ENCODE measurements around the gene PHTF2.
"Not testable (repeated sequence)": the region's sequence is repeated elsewhere in the genome, so short reads cannot be mapped to it uniquely, and the experiment has no call there.

Gene PHTF2

GRCh38 chr7:77770316-77770715 is 28.3 kb upstream of the PHTF2 start:
- peaks cover 35% of the 10 kb centered on the region for H3K36me3 ChIP-seq (ENCODE audit: control insufficient read depth, insufficient read depth, low read length)
- H3K27me3 ChIP-seq (replicated peaks; ENCODE audit: control insufficient read depth, insufficient read depth, low read length, poor library complexity, severe bottlenecking) = no peaks in the 10 kb centered on the region
- no peaks in the 10 kb centered on the region for H3K4me1 ChIP-seq (ENCODE audit: control insufficient read depth, insufficient read depth, low read length, poor library complexity, severe bottlenecking)
- H3K9me3 ChIP-seq (ENCODE audit: control insufficient read depth, low read length) = no peaks in the 10 kb centered on the region
- no peak overlapping the region for H3K27ac ChIP-seq (ENCODE audit: insufficient read depth, low read length, poor library complexity, severe bottlenecking)
- no peak for DNase-seq
- H3K4me3 ChIP-seq (ENCODE audit: insufficient read depth, low read depth, low read length, poor library complexity, severe bottlenecking) = no peak overlapping the region

GRCh38 chr7:77771901-77772300 is 26.7 kb upstream of the PHTF2 start:
- Histone ChIP-seq H3K4me1 (ENCODE audit: control insufficient read depth, insufficient read depth, low read length, poor library complexity, severe bottlenecking) (no peaks in the 10 kb centered on the region), H3K27ac (ENCODE audit: insufficient read depth, low read length, poor library complexity, severe bottlenecking) (no peak overlapping the region), H3K36me3 (ENCODE audit: control insufficient read depth, insufficient read depth, low read length) (peaks cover 34% of the 10 kb centered on the region), H3K4me3 (ENCODE audit: insufficient read depth, low read depth, low read length, poor library complexity, severe bottlenecking) (no peak overlapping the region), H3K27me3 (replicated peaks; ENCODE audit: control insufficient read depth, insufficient read depth, low read length, poor library complexity, severe bottlenecking) (no peaks in the 10 kb centered on the region), H3K9me3 (ENCODE audit: control insufficient read depth, low read length) (no peaks in the 10 kb centered on the region)
- no peak for DNase-seq

- H3K4me1 ChIP-seq (ENCODE audit: control insufficient read depth, insufficient read depth, low read length, poor library complexity, severe bottlenecking) = peaks cover 2% of the 10 kb centered on the region
- H3K27me3 ChIP-seq (replicated peaks; ENCODE audit: control insufficient read depth, insufficient read depth, low read length, poor library complexity, severe bottlenecking) = no peaks in the 10 kb centered on the region
- H3K36me3 ChIP-seq (ENCODE audit: control insufficient read depth, insufficient read depth, low read length) = peaks cover 26% of the 10 kb centered on the region
- no peaks in the 10 kb centered on the region for H3K9me3 ChIP-seq (ENCODE audit: control insufficient read depth, low read length)
- no peak for DNase-seq
- H3K27ac ChIP-seq (ENCODE audit: insufficient read depth, low read length, poor library complexity, severe bottlenecking) = no peak overlapping the region
- no peak overlapping the region for H3K4me3 ChIP-seq (ENCODE audit: insufficient read depth, low read depth, low read length, poor library complexity, severe bottlenecking)
These were observed 20.0 kb upstream of the PHTF2 start for GRCh38 chr7:77778535-77778934.

GRCh38 chr7:77782383-77782782 is 16.2 kb upstream of the PHTF2 start:
- no peak for DNase-seq
- H3K4me3 ChIP-seq (ENCODE audit: insufficient read depth, low read depth, low read length, poor library complexity, severe bottlenecking) = no peak overlapping the region

DNA sequence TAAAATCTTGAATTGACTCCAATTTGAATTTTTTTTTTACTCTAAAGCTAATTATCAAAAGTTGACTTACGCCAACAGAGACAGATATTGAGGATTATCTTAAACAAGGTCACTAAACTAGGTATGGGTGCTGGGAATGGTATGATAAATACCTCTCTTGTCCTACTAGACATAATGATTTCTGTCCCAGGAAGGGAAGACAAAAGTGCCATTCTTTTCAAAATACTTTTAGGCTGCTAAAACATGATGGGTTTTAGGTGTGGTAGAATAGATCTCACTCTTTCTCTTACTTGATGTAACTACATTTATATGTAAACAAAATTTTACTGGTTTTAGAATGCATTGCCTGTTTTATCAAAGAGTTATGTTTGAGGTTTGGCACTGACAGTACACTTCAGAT is 15.5 kb upstream of the PHTF2 start:
- Histone ChIP-seq H3K36me3 (ENCODE audit: control insufficient read depth, insufficient read depth, low read length) (peaks cover 11% of the 10 kb centered on the region), H3K9me3 (ENCODE audit: control insufficient read depth, low read length) (no peaks in the 10 kb centered on the region), H3K27ac (ENCODE audit: insufficient read depth, low read length, poor library complexity, severe bottlenecking) (no peak overlapping the region), H3K4me1 (ENCODE audit: control insufficient read depth, insufficient read depth, low read length, poor library complexity, severe bottlenecking) (peaks cover 2% of the 10 kb centered on the region), H3K4me3 (ENCODE audit: insufficient read depth, low read depth, low read length, poor library complexity, severe bottlenecking) (no peak overlapping the region), H3K27me3 (replicated peaks; ENCODE audit: control insufficient read depth, insufficient read depth, low read length, poor library complexity, severe bottlenecking) (no peaks in the 10 kb centered on the region)
- no peak for DNase-seq

More at GRCh38 chr7:77782383-77782782, 16.2 kb upstream of the PHTF2 start:
- Histone ChIP-seq H3K9me3 (ENCODE audit: control insufficient read depth, low read length) (no peaks in the 10 kb centered on the region), H3K27me3 (replicated peaks; ENCODE audit: control insufficient read depth, insufficient read depth, low read length, poor library complexity, severe bottlenecking) (no peaks in the 10 kb centered on the region), H3K4me1 (ENCODE audit: control insufficient read depth, insufficient read depth, low read length, poor library complexity, severe bottlenecking) (peaks cover 2% of the 10 kb centered on the region), H3K36me3 (ENCODE audit: control insufficient read depth, insufficient read depth, low read length) (peaks cover 14% of the 10 kb centered on the region), H3K27ac (ENCODE audit: insufficient read depth, low read length, poor library complexity, severe bottlenecking) (no peak overlapping the region)

DNA sequence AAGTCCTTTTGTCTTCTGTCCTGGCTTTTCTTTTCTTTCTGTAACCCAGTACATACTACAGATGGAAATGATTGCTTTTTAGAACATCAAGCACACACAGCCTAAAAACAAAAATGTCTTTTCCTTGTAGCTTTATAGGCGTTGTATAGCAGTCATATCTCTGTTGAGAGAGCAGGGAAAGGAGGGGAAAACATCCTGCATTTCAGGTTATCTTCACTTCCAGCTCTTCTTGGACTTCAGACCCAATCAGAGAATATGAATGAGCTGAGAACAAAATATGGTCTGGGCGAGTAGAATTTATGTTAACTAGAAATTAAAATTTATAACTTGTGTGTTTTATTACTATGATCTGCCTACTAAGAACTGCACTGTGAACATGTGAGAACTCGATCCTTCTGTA is 15.0 kb upstream of the PHTF2 start:
- no peak for DNase-seq
- Histone ChIP-seq H3K4me1 (ENCODE audit: control insufficient read depth, insufficient read depth, low read length, poor library complexity, severe bottlenecking) (peaks cover 2% of the 10 kb centered on the region), H3K27ac (ENCODE audit: insufficient read depth, low read length, poor library complexity, severe bottlenecking) (no peak overlapping the region), H3K27me3 (replicated peaks; ENCODE audit: control insufficient read depth, insufficient read depth, low read length, poor library complexity, severe bottlenecking) (no peaks in the 10 kb centered on the region), H3K4me3 (ENCODE audit: insufficient read depth, low read depth, low read length, poor library complexity, severe bottlenecking) (no peak overlapping the region), H3K36me3 (ENCODE audit: control insufficient read depth, insufficient read depth, low read length) (peaks cover 6% of the 10 kb centered on the region), H3K9me3 (ENCODE audit: control insufficient read depth, low read length) (no peaks in the 10 kb centered on the region)

DNA sequence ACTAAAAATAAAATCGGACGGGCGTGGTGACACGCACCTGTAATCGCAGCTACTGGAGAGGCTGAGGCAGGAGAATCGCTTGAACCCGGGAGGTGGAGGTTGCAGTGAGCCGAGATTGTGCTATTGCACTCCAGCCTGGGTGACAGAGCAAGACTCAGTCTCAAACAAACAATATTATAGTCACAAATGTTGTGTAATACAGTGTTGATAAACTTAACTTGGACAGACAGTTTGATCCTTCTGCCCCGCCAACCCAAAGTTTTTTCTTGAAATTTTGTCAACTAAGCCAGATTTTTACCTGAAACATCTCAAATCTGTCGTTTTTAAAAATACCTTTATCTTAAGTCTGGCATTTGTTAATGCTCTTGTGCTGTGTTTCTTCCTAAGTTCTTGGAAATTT is 14.1 kb upstream of the PHTF2 start:
- H3K27ac ChIP-seq (ENCODE audit: insufficient read depth, low read length, poor library complexity, severe bottlenecking); H3K27me3 ChIP-seq (replicated peaks; ENCODE audit: control insufficient read depth, insufficient read depth, low read length, poor library complexity, severe bottlenecking); H3K4me3 ChIP-seq (ENCODE audit: insufficient read depth, low read depth, low read length, poor library complexity, severe bottlenecking); H3K9me3 ChIP-seq (ENCODE audit: control insufficient read depth, low read length); DNase-seq; H3K36me3 ChIP-seq (ENCODE audit: control insufficient read depth, insufficient read depth, low read length); H3K4me1 ChIP-seq (ENCODE audit: control insufficient read depth, insufficient read depth, low read length, poor library complexity, severe bottlenecking): not testable (repeated sequence)

DNA sequence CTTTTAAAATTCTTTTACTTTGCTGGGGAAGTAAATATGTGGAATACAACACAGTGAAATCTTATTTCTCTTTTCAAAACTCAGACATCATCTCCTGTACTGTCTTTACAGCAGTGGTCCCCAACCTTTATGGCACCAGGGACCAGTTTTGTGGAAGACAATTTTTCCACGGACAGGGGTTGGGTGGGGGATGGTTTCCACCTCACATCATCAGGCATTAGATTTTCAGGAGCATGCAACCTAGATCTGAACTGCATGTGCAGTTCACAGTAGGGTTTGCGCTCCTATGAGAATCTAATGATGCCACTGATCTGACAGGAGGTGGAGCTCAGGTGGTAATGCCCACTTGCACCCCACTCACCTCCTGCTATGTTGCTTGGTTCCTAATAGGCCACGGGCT is 12.6 kb upstream of the PHTF2 start:
- no peak overlapping the region for H3K27ac ChIP-seq (ENCODE audit: insufficient read depth, low read length, poor library complexity, severe bottlenecking)

DNA sequence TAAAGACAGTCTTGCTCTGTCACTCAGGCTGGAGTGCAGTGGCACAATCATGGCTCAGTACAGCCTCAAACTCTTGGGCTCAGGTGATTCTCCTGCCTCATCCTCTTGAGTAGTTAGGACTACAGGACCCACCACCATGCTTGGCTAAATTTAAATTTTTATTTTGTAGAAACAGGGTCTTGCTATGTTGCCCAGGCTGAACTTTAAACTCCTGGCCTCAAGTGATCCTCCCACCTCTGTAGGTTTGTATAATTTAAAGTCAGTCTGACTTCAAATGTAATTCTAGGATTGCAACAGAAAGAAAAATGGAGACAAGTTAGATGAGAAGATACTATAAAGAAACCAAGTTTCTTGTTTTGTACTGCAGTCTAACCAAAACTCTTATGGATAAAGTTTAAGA is 11.8 kb upstream of the PHTF2 start:
- no peaks in the 10 kb centered on the region for H3K4me1 ChIP-seq (ENCODE audit: control insufficient read depth, insufficient read depth, low read length, poor library complexity, severe bottlenecking)
- H3K27me3 ChIP-seq (replicated peaks; ENCODE audit: control insufficient read depth, insufficient read depth, low read length, poor library complexity, severe bottlenecking) = no peaks in the 10 kb centered on the region
- H3K27ac ChIP-seq (ENCODE audit: insufficient read depth, low read length, poor library complexity, severe bottlenecking) = no peak overlapping the region
- H3K9me3 ChIP-seq (ENCODE audit: control insufficient read depth, low read length) = no peaks in the 10 kb centered on the region
- no peak overlapping the region for H3K4me3 ChIP-seq (ENCODE audit: insufficient read depth, low read depth, low read length, poor library complexity, severe bottlenecking)
- no peaks in the 10 kb centered on the region for H3K36me3 ChIP-seq (ENCODE audit: control insufficient read depth, insufficient read depth, low read length)
- no peak for DNase-seq

More for the DNA sequence above, 12.6 kb upstream of the PHTF2 start:
- H3K9me3 ChIP-seq (ENCODE audit: control insufficient read depth, low read length) = no peaks in the 10 kb centered on the region
- H3K4me1 ChIP-seq (ENCODE audit: control insufficient read depth, insufficient read depth, low read length, poor library complexity, severe bottlenecking) = no peaks in the 10 kb centered on the region
- no peaks in the 10 kb centered on the region for H3K36me3 ChIP-seq (ENCODE audit: control insufficient read depth, insufficient read depth, low read length)
- H3K27me3 ChIP-seq (replicated peaks; ENCODE audit: control insufficient read depth, insufficient read depth, low read length, poor library complexity, severe bottlenecking) = no peaks in the 10 kb centered on the region
- no peak overlapping the region for H3K4me3 ChIP-seq (ENCODE audit: insufficient read depth, low read depth, low read length, poor library complexity, severe bottlenecking)
- DNase-seq = no peak

DNA sequence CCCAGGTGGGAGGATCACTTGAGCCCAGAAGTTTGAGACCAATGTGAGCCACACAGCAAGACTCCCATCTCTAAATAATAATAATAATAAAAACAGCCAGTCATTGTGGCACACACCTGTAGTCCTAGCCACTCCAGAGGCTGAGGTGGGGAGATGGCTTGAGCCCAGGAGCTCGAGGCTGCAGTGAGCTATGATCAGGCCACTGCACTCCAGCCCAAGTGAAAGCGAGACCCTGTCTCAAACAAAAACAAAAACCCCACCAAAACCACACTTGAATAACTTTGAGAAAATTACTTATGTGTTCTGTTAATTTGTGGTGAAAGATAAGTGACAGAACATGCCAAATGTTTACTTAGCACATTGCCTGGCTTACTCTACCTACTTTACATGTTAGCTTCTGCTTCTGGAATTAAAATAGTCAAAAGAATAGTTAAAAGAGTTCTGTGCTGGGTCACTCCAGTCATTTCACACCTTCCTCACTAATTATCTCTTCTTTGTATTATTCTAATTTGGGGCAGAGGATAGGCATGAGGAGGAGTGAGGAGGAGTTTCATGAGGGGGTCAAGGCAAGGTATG is 10.2 kb upstream of the PHTF2 start:
- no peaks in the 10 kb centered on the region for H3K27me3 ChIP-seq (replicated peaks; ENCODE audit: control insufficient read depth, insufficient read depth, low read length, poor library complexity, severe bottlenecking)
- no peaks in the 10 kb centered on the region for H3K36me3 ChIP-seq (ENCODE audit: control insufficient read depth, insufficient read depth, low read length)
- H3K27ac ChIP-seq (ENCODE audit: insufficient read depth, low read length, poor library complexity, severe bottlenecking) = no peak overlapping the region
- no peaks in the 10 kb centered on the region for H3K9me3 ChIP-seq (ENCODE audit: control insufficient read depth, low read length)
- no peaks in the 10 kb centered on the region for H3K4me1 ChIP-seq (ENCODE audit: control insufficient read depth, insufficient read depth, low read length, poor library complexity, severe bottlenecking)
- DNase-seq = no peak
- no peak overlapping the region for H3K4me3 ChIP-seq (ENCODE audit: insufficient read depth, low read depth, low read length, poor library complexity, severe bottlenecking)
